HCT116 (cell line): ENCODE results near the gene KATNAL1.

ENCODE experiments used
- CTCF ChIP-seq, 3 experiments: fragments of 200-600 bp in 1 of 3; sonication (generic) in 1 of 3; IDR thresholded peaks in 2 of 3; conservative IDR thresholded peaks in 1 of 3; 2 replicates each; pipeline ENCODE4 v1.5.1; 2012 to 2017; ENCODE audit warnings: low read depth in 2 of 3, low read length in 2 of 3, antibody characterized with exemption in 1 of 3, borderline replicate concordance in 1 of 3, control low read depth in 1 of 3, mild to moderate bottlenecking in 1 of 3, mixed read lengths in 1 of 3, mixed run types in 1 of 3, moderate library complexity in 1 of 3; ENCODE audit not compliant: insufficient read depth in 1 of 3
- FOSL1 ChIP-seq: IDR thresholded peaks from 2 replicates; pipeline ENCODE4 v1.6.1; 2012; ENCODE audit warnings: low read depth
- MAX ChIP-seq: IDR thresholded peaks from 2 replicates; pipeline ENCODE4 v1.6.1; 2012
- POLR2AphosphoS5 ChIP-seq: IDR thresholded peaks from 2 replicates; pipeline ENCODE4 v1.6.1; 2011; ENCODE audit warnings: mild to moderate bottlenecking, low read depth, low read length, moderate library complexity
- RAD21 ChIP-seq: IDR thresholded peaks from 2 replicates; pipeline ENCODE4 v1.6.1; 2012; ENCODE audit warnings: low read depth, mild to moderate bottlenecking
- REST ChIP-seq: IDR thresholded peaks from 2 replicates; pipeline ENCODE4 v1.6.1; 2012; ENCODE audit warnings: low read depth
- ZNF274 ChIP-seq: fragments of 200-500 bp; sonication (Bioruptor generic); IDR thresholded peaks from 2 replicates; pipeline ENCODE4 v1.6.1; 2014; ENCODE audit warnings: mild to moderate bottlenecking, low read depth, low read length, inconsistent platforms

DNA sequence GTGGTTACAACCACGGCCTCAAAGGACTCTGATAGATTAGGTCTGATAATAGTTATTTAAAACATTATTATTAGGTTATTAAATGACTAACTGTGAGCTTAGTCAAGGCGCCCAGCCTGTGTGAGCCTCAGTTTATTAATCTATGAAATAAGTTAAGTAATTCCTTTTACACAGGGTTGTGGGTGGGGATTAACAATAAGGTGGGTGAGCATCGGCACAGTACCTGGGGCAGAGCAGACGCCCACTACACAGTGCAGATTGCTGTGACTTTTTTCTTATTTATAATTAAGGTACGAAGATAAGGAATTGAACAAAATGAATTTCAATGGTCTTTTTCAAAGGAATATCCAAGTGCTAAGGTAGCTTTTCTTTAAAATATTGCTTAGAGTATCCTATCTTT lies 132.2 kb downstream of the KATNAL1 start:
- no peak for TF ChIP-seq FOSL1
- TF ChIP-seq POLR2AphosphoS5: no peak
- no peak for TF ChIP-seq ZNF274
- TF ChIP-seq CTCF (IDR thresholded peaks at IDR 0.05 in 2 of 3, conservative IDR thresholded peaks at IDR 0.05 in 1 of 3; ENCODE audit: borderline replicate concordance in 1 of 3, insufficient read depth in 1 of 3, low read depth in 2 of 3, low read length in 2 of 3): no peak
- no peak for TF ChIP-seq RAD21
- no peak for TF ChIP-seq REST
- no peak for TF ChIP-seq MAX
